Amygdala (tissue), 56 donors: ENCODE data around the gene IQCK.
"Not testable (repeated sequence)": the region's sequence is repeated elsewhere in the genome, so short reads cannot be mapped to it uniquely, and the experiment has no call there.

ENCODE experiments used
- DNase-seq, 56 donors: peaks; one replicate each; lab custom pipeline; 2025; lab: John Stamatoyannopoulos, UW

The IQCK gene, protein sequence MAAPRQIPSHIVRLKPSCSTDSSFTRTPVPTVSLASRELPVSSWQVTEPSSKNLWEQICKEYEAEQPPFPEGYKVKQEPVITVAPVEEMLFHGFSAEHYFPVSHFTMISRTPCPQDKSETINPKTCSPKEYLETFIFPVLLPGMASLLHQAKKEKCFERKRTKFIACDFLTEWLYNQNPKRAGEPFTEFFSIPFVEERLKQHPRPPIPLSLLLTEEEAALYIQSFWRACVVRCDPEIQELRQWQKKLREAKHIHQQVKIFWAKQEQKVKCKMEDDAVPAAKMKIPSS

GRCh38 chr16:19717741-19718623 lies at the start of gene IQCK, which contains the start of gene KNOP1:
IQCK (plus strand) TSS chr16:19718271; CDS start chr16:19718307, 36 bp downstream.
KNOP1 (minus strand) TSS chr16:19718227; CDS start chr16:19715035, 3,192 bp downstream.
- peak in 55 of 56 donors; percentile 37 to 90 (median 76) for DNase-seq

DNA sequence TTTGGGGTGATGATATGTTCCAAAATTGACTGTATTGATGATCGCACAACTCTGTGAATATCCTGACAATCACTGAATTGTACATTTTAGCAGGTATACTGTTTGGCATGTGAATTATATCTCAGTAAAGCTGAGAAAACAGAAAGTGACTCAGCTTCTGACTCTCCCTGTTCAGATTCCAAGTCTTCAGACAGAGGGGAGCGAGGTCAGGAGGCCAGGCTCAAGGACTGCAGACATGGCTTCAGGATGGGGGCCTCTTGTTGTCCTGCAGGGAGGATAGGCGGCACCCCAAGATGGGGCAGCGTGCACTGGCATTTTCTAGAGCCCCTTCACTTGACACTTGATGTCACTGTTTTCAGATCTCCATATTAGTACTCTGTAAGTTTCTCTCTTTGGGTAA lies 45.7 kb upstream of the IQCK start:
- DNase-seq = no peak

DNA sequence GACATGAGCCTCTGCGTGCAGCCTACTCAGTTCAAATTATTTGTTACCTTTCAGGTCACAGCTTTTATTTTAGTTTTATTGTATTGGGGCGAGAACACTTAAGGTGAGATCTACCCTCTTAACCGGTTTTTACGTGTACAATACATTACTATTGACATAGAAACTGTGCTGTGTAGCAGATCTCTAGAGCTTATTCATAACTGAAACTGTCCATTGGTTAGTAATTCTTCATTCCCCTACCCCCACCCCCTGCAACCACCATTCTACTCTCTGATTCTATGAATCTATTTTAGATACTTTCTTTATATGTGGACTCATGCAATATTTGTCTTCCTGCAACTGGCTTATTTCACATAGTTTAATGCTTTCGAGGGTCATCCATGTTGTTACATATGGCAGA lies 43.6 kb upstream of the IQCK start:
- no peak for DNase-seq

GRCh38 chr16:19677402-19677801 lies 40.7 kb upstream of the IQCK start:
- peak in 3 of 56 donors; percentile 7 to 9 (median 8) for DNase-seq

- DNase-seq = peak in 2 of 56 donors; percentile 15 to 22
Observed at GRCh38 chr16:19678804-19679203, 39.3 kb upstream of the IQCK start.

- DNase-seq = not testable (repeated sequence)
Observed at GRCh38 chr16:19679281-19679680, 38.8 kb upstream of the IQCK start.

- DNase-seq = peak in 3 of 56 donors; percentile 8 to 31 (median 11)
Observed at GRCh38 chr16:19680881-19681340, 37.2 kb upstream of the IQCK start.

- DNase-seq = peak in 1 of 56 donors; percentile 16
Observed at GRCh38 chr16:19681637-19682036, 36.4 kb upstream of the IQCK start.

- DNase-seq = peak in 1 of 56 donors; percentile 8
Observed at GRCh38 chr16:19683453-19684236, 34.4 kb upstream of the IQCK start.

DNA sequence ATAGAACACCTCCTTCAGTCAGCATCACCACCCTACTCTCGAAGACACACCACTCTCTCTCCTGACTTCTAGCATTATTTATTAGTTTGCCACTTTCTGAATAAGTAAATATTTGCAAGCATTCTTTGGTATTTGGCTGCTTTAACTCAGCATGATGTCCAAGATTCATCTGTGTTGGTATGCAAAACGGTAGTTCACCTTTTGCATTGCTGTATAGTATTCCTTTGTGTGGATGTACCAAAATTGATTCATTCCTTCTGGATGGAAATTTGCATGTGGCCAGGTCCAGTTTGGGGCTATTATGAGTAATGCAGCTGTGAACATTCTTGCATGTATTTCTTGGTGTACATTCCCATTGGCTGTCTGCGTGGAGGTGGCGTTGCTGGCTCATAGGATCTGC lies 32.9 kb upstream of the IQCK start:
- no peak for DNase-seq

GRCh38 chr16:19687279-19687678 lies 30.8 kb upstream of the IQCK start:
- no peak for DNase-seq

- no peak for DNase-seq
Observed at GRCh38 chr16:19688396-19689024, 29.6 kb upstream of the IQCK start.

DNA sequence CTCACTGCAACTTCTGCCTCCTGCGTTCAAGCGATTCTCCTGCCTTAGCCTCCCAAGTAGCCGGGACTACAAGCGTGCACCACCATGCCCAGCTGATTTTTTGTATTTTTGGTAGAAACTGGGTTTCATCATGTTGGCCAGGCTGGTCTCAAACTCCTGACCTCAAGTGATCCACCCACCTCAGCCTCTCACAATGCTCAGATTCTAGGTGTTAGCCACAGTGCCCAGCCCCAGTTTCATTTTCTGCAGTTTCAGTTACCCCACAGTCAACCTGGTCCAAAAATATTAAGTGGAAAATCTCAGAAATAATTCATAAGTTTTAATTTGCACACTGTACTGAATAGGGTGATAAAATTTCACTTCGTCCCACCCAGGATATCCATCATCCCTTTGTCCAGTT lies 28.7 kb upstream of the IQCK start:
- DNase-seq = no peak

GRCh38 chr16:19690196-19690595 lies 27.9 kb upstream of the IQCK start:
- DNase-seq = no peak

DNA sequence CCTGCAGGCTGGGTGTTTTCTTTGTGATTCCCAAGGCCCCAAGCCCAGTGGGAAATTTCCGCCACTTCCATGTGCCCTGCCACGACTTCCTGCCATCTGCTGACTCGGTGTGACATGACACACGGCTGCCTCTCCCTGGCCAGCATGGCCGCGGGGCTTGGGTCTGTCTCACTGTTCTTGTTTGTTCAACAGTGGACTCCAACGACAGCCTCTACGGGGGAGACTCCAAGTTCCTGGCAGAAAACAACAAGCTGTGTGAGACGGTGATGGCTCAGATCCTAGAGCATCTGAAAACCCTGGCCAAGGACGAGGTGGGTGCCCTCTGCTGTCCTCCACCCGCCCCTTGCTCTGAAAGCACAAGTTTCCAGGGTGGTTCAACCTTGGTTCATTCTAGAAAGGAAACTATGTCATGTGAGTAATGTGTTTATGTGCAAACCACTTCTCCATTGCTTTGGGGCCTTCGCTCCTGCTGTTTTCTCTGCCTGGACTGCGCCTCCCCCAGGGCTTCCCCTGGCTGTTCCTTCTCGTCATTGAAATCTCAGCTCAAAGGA lies 26.8 kb upstream of the IQCK start:
- DNase-seq = peak in 41 of 56 donors; percentile 8 to 68 (median 34)

- DNase-seq = no peak
Observed at GRCh38 chr16:19694989-19695388, 23.1 kb upstream of the IQCK start.

GRCh38 chr16:19696328-19696727 lies 21.7 kb upstream of the IQCK start:
- DNase-seq = peak in 37 of 56 donors; percentile 7 to 73 (median 33)

GRCh38 chr16:19696961-19697360 lies 21.1 kb upstream of the IQCK start:
- DNase-seq = peak in 34 of 56 donors; percentile 10 to 66 (median 27)

GRCh38 chr16:19697756-19698318 lies 20.2 kb upstream of the IQCK start:
- DNase-seq = no peak
